ENCODE measurements around the gene NFKBIA. TPM values are rescaled to one million over a fixed set of nuclear protein-coding genes. Genes with fewer than 3 reads are reported as not detected.
A peak's percentile ranks its signal among the peaks of the same experiment; 100 is the strongest.
"Not testable (repeated sequence)": the region's sequence is repeated elsewhere in the genome, so short reads cannot be mapped to it uniquely, and the experiment has no call there.

Gene NFKBIA, protein sequence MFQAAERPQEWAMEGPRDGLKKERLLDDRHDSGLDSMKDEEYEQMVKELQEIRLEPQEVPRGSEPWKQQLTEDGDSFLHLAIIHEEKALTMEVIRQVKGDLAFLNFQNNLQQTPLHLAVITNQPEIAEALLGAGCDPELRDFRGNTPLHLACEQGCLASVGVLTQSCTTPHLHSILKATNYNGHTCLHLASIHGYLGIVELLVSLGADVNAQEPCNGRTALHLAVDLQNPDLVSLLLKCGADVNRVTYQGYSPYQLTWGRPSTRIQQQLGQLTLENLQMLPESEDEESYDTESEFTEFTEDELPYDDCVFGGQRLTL
- polyA plus RNA-seq (2013, experiment 1 of 2; ENCODE audit: insufficient read length) = 34.0 TPM
- polyA plus RNA-seq (2013, experiment 2 of 2; ENCODE audit: insufficient read length) = 33.6 TPM

DNA sequence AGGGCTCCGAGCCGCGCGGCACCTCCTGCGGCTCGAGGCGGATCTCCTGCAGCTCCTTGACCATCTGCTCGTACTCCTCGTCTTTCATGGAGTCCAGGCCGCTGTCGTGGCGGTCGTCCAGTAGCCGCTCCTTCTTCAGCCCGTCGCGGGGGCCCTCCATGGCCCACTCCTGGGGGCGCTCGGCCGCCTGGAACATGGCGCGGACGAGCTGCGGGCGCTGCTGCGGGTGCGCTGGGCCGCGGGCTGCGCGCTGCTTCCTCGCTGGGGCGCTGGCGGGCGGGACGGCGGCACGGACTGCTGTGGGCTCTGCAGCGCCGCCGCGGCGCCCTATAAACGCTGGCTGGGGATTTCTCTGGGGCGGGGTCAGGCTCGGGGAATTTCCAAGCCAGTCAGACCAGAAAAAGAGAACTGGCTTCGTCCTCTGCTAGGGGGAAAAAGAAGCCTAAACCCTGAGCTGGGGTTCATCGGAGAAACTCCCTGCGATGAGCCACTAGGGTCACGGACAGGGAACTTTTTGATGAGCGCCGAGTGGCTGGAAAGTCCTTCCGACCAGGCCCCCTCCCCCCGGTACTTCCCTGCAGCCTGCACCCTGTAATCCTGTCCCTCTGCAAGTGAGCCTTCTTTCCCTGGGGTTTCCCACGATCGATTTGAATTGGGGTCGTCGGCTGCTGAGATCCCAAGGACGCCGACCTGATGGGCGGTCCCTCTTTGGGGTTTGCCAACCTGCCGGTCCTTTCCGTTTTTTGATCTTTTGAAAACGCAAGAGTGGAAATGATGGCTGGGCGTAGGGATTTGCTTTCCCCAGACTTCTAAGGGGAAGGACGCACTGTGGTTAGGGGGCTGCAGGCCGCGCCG is at the start of gene NFKBIA:
Gene NFKBIA (minus strand): TSS at position 301 of the 855 bp plus-strand sequence. CDS start 105 bp downstream, at position 196.
- peak; percentile 89 for DNase-seq

DNA sequence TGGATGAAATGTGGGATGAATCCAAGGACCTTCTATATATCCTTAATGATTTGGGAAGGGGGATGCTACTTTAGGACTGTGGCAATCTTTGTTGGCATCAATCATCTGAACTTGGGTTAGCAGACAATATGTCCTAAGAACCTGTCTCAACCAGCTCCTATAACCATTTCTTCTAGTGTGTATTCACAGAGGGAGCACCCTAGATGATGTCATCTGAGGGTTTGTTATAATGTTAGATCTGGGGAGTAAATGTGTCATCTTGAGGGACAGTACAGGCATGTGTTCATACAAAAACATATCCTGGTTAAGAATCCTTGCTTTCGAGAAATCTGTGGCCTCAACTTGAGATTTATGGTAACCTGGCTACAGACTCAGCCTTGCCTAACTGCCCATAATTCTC is 41.9 kb upstream of the NFKBIA start:
- no peak for DNase-seq

GRCh38 chr14:35444104-35444503 is 39.6 kb upstream of the NFKBIA start:
- DNase-seq = no peak

DNA sequence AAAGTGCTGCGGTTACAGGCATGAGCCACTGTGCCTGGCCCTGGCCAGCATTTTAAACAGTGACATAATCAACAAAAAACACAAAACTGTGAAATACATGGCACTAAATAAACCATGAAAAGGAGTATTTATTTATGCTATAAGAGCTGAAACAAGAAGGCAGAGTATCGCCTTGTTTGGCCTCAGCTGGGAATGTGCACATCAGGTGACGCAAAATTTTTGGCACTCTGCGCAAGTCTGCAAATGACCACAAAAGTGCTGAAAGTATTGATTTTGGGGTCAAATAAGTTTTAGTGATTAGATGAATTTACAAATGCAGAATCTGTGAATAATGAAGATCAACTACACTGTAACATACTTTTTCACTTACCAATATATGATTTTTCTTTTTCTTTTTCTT is 36.6 kb upstream of the NFKBIA start:
- no peak for DNase-seq

- DNase-seq = no peak
Measured at GRCh38 chr14:35438910-35439713, 34.6 kb upstream of the NFKBIA start.

- not testable (repeated sequence) for DNase-seq
Measured at GRCh38 chr14:35438492-35438891, 33.9 kb upstream of the NFKBIA start.

- DNase-seq = no peak
Measured at GRCh38 chr14:35435177-35435576, 30.6 kb upstream of the NFKBIA start.

- no peak for DNase-seq
Measured at GRCh38 chr14:35433826-35434225, 29.3 kb upstream of the NFKBIA start.

DNA sequence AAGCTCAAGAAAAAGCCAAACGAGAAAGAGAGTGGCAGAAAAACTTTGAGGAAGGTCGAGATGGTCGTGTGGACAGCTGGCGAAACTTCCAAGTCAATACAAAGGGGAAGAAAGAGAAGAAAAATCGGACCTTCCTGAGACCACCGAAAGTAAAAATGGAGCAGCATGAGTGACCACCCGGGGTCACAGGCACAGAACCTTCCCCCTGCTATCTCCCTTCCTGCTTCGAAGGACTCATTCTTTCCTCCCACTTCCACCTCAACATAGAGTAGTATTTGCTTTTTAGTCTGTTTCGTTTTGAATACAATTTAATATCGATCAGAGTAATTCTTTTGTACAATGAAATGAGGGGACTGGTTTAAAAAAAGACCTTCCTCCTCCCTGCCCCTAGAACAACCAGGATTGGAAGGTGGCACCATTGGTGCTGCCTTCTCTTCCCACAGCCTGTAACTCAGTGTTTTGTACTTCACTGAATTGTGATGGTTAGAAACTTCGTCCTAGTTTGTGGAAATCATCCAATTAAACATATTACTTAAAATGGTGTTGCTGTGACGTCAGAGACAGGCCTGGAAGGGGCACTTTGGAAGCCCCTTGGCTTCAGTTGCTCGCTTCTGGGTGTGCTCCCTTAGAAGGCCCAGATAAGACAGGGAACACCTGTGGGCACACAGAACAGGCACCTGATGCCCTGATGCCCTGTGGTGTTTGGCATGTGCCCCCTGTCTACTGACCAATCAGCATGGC is 26.1 kb upstream of the NFKBIA start:
- DNase-seq = no peak

DNA sequence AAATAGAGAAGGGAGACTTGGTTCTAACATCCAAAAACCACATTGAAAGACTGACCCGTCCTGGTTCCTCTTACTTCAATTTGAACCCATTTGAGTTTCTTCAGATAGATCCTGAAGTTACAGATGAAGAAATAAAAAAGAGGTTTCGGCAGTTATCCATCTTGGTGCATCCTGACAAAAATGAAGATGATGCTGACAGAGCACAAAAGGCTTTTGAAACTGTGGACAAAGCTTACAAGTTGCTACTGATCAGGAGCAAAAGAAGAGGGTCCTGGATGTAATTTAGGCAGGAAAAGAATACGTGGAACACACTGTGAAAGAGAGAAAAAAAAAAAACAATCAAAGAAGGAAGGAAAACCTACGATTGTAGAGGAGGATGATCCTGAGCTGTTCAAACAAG is 25.4 kb upstream of the NFKBIA start:
- no peak for DNase-seq

- no peak for DNase-seq
Measured at GRCh38 chr14:35425850-35426249, 21.3 kb upstream of the NFKBIA start.

DNA sequence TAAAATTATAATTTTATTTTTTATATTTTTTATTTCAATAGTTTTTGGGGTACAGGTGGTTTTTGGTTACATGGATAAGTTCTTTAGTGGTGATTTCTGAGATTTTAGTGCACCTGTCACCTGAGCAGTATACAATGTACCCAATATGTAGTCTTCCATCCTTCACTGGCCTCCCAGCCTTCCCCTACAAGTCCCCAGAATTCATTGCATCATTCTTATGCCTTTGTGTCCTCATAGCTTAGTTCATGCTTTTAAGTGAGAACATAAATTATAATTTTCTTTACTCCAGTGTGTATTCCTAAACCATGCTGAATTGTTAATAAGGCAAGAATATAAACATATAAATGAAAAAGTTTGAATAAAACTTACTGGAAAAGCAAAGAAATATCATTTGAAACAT is 19.1 kb upstream of the NFKBIA start:
- DNase-seq = no peak

DNA sequence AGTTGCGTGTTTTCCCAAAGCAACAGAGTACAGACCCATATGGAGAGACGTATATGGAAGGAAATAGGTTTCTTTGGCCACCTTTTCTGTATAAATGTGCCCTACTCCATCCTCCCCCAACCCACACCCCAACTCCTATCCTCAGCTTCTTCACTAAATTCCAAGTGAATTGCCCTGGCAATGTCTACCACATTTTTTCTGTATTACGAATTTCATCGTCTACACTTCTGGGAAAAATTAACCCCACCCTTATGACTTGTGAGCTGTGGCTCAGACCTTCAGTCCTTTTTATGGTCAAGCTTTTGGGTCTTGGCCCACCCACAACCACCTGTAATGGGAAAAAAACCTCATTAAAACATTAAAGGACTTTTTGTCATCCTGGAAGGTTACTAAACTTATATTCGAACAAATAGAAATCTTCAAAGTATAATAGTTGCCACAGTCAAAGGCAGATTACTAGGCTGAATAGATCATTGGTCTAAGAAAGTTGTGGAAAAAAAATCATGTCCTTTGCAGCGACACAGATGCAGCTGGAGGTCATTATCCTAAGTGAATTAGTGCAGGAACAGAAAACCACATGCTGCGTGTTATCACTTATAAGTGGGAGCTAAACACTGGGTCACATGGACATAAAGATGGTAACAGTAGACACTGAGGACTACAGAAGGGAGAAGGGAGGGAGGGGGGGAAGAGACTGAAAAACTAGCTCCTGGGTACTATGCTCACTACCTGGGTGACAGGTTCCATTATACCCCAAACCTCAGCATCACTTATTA is 15.7 kb upstream of the NFKBIA start:
- peak; percentile 82 for DNase-seq

DNA sequence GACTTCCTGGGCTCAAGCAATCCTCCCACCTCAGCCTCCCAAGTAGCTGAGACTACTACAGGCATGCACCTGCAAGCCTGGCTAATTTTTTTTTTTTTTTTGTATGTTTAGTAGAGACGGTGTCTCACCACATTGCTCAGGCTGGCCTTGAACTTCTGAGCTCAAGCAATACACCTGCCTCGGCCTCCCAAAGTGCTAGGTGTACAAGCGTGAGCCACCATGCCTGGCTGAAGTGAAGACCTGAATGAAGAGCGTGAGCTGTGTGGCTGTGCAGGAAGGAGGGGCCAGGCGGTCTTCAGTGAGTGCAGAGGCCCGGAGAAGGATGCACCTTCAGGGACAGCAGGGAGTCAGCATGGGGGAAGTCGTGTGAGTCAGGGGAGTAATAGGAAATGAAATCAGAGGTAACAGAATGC is 14.9 kb upstream of the NFKBIA start:
- peak; percentile 34 for DNase-seq

- no peak for DNase-seq
Measured at GRCh38 chr14:35418093-35418492, 13.5 kb upstream of the NFKBIA start.

DNA sequence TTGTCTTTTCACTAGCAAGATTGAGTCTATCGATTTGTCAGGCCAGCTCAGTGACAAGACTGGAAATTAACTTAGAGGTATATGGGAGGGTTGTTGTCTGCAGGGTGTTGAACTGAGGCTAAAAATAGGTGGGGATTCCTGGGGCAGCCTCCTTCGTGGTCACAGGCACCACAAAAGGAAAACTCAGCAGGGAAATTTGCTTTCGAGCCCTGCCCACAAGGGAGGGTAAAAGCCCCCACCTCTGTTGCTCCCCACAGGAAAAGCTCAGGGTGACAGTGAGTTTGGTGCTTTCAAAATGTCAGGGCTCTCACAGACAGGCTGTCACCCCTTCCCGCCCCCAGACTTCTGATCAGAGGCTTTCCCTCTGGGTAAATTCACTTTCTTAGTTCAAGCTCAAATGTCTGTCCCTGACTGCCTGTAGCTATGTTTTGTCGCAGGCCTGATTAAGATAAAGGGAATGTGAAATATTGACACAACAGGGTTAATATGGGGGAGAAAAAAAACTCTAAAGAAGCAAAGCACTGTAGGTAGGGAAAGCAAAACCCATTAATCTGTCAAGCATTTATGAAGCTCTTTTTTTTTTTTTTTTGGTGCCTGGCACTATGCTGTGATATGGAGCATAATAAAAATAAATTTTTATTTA is 11.7 kb upstream of the NFKBIA start:
- DNase-seq = peak; percentile 33

- peak; percentile 53 for DNase-seq
Measured at GRCh38 chr14:35414365-35414764, 9.8 kb upstream of the NFKBIA start.

DNA sequence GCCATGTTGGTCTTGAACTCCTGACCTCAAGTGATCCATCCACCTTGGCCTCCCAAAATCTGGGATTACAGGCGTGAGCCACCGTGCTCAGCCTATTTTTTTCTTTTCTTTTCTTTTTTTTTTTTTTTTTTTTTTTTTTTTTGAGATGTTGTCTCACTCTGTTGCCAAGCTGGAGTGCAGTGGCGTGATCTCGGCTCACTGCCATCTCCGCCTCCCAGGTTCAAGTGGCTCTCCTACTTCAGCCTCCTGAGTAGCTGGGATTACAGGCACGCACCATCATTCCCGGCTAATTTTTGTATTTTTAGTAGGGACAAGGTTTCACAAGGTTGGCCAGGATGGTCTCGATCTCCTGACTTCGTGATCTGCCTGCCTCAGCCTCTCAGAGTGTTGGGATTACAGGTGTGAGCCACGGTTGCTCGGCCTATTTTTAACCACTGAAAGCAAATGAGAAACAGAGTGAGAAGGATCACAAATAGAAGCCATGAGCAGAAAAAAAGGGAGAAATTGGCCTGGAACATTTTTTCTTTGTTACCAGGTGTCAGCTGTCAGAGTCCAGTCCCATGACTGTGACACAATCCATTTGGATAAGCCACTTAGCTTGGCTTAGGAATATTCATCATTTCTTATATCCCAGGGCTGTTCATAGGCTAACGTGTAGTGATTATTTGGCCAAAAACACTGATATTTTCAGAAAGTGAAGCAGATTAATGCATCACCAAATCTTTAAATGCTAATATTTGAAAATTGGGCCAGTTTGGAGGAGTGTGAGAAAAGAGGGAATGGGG is 7.9 kb upstream of the NFKBIA start:
- no peak for DNase-seq

GRCh38 chr14:35410858-35411257 is 6.3 kb upstream of the NFKBIA start:
- no peak for DNase-seq

- DNase-seq = no peak
Measured at GRCh38 chr14:35409595-35409994, 5.0 kb upstream of the NFKBIA start.

All from fibroblast of skin of scalp (primary cell).